ENCODE measurements around the gene FNDC8.

The FNDC8 gene

DNA sequence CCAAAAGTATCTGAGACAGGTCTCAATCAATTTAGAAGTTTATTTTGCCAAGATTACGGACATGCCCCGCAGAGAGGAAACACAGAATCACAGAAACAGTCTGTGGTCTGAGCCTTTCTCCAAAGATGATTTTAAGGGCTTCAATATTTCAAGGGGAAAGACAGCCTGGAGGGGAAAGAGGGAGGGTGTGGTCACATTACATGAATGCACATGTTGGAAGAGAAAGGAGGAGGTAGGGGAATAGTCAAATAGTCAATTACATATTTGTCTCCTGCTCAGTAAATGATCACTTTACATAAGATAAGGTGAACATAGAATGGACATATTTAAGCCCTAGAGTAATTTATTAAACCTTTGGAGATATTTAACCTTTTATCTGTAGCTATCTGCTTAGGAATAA, 38.5 kb downstream of the FNDC8 start:
- Histone ChIP-seq H3F3A (ENCODE audit: insufficient read depth) (no peaks in the 10 kb centered on the region), H2AFZ (ENCODE audit: low read depth, low read length, severe bottlenecking) (no peak overlapping the region), H3K79me2 (ENCODE audit: insufficient read depth, low read length) (no peaks in the 10 kb centered on the region), H3K4me2 (ENCODE audit: low read depth, low read length, poor library complexity, severe bottlenecking) (no peak overlapping the region), H3K4me3 (ENCODE audit: insufficient read depth, low read length, poor library complexity, severe bottlenecking) (no peak overlapping the region), H3K27ac (ENCODE audit: low read depth, low read length) (no peak overlapping the region), H3K9me3 (ENCODE audit: insufficient read depth, low read length) (no peaks in the 10 kb centered on the region), H3K36me3 (ENCODE audit: low read length) (no peaks in the 10 kb centered on the region), H4K20me1 (ENCODE audit: low read depth, low read length) (no peaks in the 10 kb centered on the region), H3K9ac (ENCODE audit: low read length) (no peak overlapping the region), H3K27me3 (ENCODE audit: low read length) (no peaks in the 10 kb centered on the region), H3K9me2 (replicated peaks; ENCODE audit: insufficient read depth, low read length) (no peaks in the 10 kb centered on the region)
- TF ChIP-seq, protein P1, sequence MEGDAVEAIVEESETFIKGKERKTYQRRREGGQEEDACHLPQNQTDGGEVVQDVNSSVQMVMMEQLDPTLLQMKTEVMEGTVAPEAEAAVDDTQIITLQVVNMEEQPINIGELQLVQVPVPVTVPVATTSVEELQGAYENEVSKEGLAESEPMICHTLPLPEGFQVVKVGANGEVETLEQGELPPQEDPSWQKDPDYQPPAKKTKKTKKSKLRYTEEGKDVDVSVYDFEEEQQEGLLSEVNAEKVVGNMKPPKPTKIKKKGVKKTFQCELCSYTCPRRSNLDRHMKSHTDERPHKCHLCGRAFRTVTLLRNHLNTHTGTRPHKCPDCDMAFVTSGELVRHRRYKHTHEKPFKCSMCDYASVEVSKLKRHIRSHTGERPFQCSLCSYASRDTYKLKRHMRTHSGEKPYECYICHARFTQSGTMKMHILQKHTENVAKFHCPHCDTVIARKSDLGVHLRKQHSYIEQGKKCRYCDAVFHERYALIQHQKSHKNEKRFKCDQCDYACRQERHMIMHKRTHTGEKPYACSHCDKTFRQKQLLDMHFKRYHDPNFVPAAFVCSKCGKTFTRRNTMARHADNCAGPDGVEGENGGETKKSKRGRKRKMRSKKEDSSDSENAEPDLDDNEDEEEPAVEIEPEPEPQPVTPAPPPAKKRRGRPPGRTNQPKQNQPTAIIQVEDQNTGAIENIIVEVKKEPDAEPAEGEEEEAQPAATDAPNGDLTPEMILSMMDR (IDR thresholded peaks at IDR 0.05; ENCODE audit: insufficient read depth, low read length, poor library complexity, severe bottlenecking), result no peak
- TF ChIP-seq EZH2phosphoT487 (conservative IDR thresholded peaks at IDR 0.05; ENCODE audit: low read length), result no peak

DNA sequence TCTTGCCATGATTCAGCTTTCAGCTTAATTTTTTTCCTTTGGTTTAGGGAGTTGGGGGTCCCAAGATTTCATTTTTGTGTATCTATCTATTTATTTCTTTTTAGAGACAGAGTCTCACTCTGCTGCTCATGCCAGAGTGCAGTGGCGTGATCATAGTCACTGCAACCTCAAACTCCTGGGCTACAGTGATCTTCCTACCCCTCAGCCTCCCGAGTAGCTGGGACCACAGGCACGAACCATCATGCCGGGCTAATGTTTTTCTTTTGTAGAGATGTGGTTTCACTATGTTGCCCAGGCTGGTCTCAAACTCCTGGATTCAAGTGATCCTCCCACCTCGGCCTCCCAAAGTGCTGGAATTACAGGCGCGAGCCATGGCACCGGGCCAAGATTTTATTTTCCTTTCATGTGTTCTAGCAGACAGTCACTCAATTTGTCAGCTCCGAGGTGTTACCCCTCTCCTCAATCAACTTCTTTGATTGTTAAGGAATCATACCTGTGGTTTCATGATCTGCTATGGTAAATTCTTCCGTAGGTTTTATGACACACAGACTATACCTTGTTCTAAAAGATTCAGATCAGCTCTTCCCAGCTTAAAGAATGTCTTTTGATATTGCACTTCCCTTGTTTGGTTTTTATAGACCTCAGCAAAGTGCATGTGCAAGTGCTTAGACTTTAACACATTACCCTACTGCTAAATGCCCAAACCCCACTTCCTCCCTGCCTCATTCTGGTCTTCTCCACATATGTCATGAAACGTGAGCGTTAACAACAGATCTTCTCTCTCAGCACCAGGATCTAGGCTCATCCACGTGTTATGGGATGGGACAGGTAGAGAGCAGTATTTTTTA, 39.2 kb downstream of the FNDC8 start:
- TF ChIP-seq, protein P1 (IDR thresholded peaks at IDR 0.05; ENCODE audit: insufficient read depth, low read length, poor library complexity, severe bottlenecking), result no peak
- TF ChIP-seq EZH2phosphoT487 (conservative IDR thresholded peaks at IDR 0.05; ENCODE audit: low read length), result no peak
- no peaks in the 10 kb centered on the region for H3K9me2 ChIP-seq (replicated peaks; ENCODE audit: insufficient read depth, low read length)
- H3K27me3 ChIP-seq (ENCODE audit: low read length), result no peaks in the 10 kb centered on the region
- H3K4me3 ChIP-seq (ENCODE audit: insufficient read depth, low read length, poor library complexity, severe bottlenecking), result no peak overlapping the region
- no peaks in the 10 kb centered on the region for H3K36me3 ChIP-seq (ENCODE audit: low read length)
- H4K20me1 ChIP-seq (ENCODE audit: low read depth, low read length), result no peaks in the 10 kb centered on the region
- H3K79me2 ChIP-seq (ENCODE audit: insufficient read depth, low read length), result no peaks in the 10 kb centered on the region
- H3K27ac ChIP-seq (ENCODE audit: low read depth, low read length), result no peak overlapping the region
- H3K9ac ChIP-seq (ENCODE audit: low read length), result no peak overlapping the region
- no peak overlapping the region for H2AFZ ChIP-seq (ENCODE audit: low read depth, low read length, severe bottlenecking)
- H3K9me3 ChIP-seq (ENCODE audit: insufficient read depth, low read length), result no peaks in the 10 kb centered on the region
- no peak overlapping the region for H3K4me2 ChIP-seq (ENCODE audit: low read depth, low read length, poor library complexity, severe bottlenecking)
- no peaks in the 10 kb centered on the region for H3F3A ChIP-seq (ENCODE audit: insufficient read depth)

DNA sequence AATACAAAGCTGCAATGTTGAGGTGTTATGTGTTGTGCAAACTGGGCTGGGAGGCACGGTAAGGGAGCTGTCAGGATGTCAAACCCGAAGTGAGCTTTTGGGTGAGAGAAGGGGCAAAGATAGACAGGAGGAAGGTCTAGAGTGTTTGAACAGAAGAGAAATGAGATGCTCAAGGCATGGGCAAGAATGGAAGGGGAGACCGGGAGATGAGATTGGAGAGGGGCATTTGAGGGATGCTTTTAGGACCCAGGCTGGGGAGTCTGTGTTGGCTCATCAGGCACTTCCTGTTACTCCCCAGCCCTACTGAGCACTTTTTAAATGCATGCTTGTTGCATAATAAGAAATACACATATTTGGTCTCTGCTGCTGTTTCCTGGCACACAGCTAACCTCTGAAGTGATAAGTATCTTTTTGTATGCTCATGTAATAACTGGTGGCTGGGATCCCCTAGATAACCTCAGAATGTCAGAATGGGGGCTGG, 39.9 kb downstream of the FNDC8 start:
- Histone ChIP-seq H4K20me1 (ENCODE audit: low read depth, low read length) (no peaks in the 10 kb centered on the region), H3K4me3 (ENCODE audit: insufficient read depth, low read length, poor library complexity, severe bottlenecking) (no peak overlapping the region), H3K27ac (ENCODE audit: low read depth, low read length) (no peak overlapping the region), H3K9me3 (ENCODE audit: insufficient read depth, low read length) (no peaks in the 10 kb centered on the region), H3K36me3 (ENCODE audit: low read length) (no peaks in the 10 kb centered on the region), H3K27me3 (ENCODE audit: low read length) (no peaks in the 10 kb centered on the region), H2AFZ (ENCODE audit: low read depth, low read length, severe bottlenecking) (no peak overlapping the region), H3K79me2 (ENCODE audit: insufficient read depth, low read length) (no peaks in the 10 kb centered on the region), H3K4me2 (ENCODE audit: low read depth, low read length, poor library complexity, severe bottlenecking) (no peak overlapping the region), H3K9ac (ENCODE audit: low read length) (no peak overlapping the region), H3F3A (ENCODE audit: insufficient read depth) (no peaks in the 10 kb centered on the region), H3K9me2 (replicated peaks; ENCODE audit: insufficient read depth, low read length) (no peaks in the 10 kb centered on the region)
- TF ChIP-seq, protein P1 (IDR thresholded peaks at IDR 0.05; ENCODE audit: insufficient read depth, low read length, poor library complexity, severe bottlenecking), result no peak
- TF ChIP-seq EZH2phosphoT487 (conservative IDR thresholded peaks at IDR 0.05; ENCODE audit: low read length), result no peak
